Adipose tissue (tissue), 3 donors: ENCODE results near the gene THTPA. TPM values are rescaled to one million over a fixed set of nuclear protein-coding genes. Genes with fewer than 3 reads are reported as not detected.

Experiments used
- H3K27ac ChIP-seq: one replicate; pipeline ENCODE4 v1.5.1; 2013; ENCODE audit warnings: low read depth, low read length
- WGBS, 3 donors: extraction: QIAGEN DNeasy Blood & Tissue Kit; methylation state at CpG; one replicate each; pipeline ENCODE4 v1.1.7; 2013; 5-methylcytosine and 5-hydroxymethylcytosine counted together
- polyA plus RNA-seq, 3 donors: library from polyadenylated mRNA; stranded (reverse); fragments of 200-250 nt; gene quantifications; one replicate each; pipeline ENCODE4 v1.2.3, GENCODE V29; 2013
- donor health status: healthy with polysubstance abuse.
- donor health status: Bipolar disorder and iron deficiency.
- donor health status: healthy.

THTPA gene, protein sequence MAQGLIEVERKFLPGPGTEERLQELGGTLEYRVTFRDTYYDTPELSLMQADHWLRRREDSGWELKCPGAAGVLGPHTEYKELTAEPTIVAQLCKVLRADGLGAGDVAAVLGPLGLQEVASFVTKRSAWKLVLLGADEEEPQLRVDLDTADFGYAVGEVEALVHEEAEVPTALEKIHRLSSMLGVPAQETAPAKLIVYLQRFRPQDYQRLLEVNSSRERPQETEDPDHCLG
- polyA plus RNA-seq = 10 to 100 TPM in 2 of 3 donors, 1 to 10 TPM in 1; 8.2 to 22.1 (median 18.3) TPM

DNA sequence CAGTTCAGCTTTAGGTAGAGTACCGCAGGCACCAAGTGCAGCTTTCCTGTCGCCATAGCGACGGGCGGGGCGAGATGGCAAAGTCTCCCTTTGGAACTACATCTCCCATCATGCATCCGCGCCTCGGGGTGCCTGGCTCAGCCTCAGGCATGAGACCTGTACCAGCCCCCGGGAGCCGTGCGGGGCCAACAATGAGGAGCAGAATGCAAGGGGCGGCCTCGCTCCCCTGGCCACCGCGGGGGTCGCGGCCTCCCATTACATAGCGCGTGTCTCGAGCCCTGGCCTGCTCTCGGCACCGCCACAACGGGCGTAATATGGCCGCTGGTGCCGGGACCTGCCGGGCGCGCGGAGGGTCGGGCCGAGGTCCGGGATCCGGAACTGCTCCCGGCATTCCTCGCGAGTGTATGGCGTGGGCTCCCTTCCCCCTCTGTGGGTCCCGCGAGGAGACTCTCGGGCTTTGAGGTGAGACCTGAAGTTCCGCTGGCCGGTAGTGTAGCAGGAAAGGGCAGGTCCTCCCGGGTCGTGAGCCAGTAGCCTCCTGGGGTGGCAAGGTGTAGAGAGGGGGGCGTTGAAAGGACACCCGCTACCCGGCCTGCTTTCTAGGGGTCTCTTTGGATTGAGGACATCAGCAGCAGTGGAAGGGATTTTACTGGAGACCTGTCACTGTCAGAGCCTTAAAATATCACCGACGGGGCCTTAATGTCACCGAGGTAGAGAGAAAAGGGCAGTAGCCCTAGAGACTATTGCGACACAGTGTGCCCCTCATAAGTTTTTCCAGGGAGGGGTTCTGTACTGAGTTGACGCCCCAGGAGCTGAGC lies at the start of gene THTPA:
THTPA (plus strand) TSS at position 390 of the 818 bp plus-strand sequence. CDS start 487 bp downstream, outside the sequence.
- peak within 1 kb of the TSS; percentile 71 for H3K27ac ChIP-seq
- 1% methylated on average over 49 to 54 of the region's 54 CpGs for WGBS, 3 donors

DNA sequence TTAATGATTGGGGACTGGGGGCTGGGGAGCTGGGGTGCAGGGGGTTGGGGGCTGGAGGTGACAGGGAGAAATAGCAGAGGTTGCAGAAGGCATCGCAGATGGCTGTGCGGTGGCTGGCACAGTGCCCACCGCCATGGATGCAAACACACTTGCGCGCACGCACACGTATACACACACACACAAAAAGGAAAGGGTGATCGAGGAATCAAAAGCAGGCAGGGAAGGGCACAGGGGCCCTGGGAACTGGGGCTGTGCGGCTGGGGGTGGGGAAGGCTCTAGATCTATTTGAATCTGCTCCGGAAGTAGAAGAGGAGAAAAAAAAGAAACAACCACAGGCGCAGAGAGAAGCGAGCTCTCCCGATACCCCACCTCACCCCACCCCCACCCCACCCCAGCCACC lies 43.9 kb upstream of the THTPA start:
- no peak overlapping the region for H3K27ac ChIP-seq
- WGBS, 3 donors = 44 to 51% (median 48%) methylated on average over 11 to 13 of the region's 13 CpGs

DNA sequence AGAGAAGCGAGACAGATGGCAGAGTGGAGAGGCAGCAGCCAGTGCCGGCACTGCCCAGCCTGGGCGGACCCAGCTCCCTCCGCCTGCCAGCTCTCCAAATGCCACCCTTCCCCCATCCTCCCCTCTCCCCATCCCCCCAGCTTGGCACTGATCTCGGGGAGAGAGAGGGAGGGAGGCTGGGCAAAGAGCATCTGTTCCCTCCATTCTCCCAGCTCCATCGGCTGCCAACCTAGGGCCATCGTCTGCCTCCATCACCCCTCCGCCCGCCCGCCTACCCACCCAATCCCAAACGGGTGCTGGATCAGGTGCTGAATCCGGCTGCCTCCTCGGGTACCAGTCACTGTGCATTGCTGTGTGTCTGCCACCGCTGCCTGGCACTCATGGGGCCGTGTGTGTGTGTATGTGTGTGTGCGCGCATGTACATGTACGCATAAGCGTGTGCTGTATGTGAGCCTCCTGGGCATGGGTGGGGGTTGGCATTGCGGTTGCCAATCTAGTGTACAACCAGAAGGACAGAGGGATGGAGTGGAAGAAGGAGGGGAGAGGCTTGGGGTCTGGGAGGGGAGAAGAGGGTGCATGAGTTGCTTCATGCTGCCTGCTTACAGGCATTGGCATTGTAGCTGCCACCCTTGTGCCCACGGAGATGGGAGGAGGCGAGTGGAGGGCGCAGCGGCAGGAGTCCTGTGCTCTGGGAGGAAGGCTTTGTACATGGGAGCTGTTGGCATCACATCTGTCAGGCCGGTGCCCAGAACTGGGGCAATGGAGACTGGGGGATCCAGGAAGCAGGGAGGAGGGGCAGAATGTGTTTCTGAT lies 42.9 kb upstream of the THTPA start:
- 90 to 92% (median 91%) methylated on average over 22 to 25 of the region's 25 CpGs for WGBS, 3 donors
- H3K27ac ChIP-seq = no peak overlapping the region

DNA sequence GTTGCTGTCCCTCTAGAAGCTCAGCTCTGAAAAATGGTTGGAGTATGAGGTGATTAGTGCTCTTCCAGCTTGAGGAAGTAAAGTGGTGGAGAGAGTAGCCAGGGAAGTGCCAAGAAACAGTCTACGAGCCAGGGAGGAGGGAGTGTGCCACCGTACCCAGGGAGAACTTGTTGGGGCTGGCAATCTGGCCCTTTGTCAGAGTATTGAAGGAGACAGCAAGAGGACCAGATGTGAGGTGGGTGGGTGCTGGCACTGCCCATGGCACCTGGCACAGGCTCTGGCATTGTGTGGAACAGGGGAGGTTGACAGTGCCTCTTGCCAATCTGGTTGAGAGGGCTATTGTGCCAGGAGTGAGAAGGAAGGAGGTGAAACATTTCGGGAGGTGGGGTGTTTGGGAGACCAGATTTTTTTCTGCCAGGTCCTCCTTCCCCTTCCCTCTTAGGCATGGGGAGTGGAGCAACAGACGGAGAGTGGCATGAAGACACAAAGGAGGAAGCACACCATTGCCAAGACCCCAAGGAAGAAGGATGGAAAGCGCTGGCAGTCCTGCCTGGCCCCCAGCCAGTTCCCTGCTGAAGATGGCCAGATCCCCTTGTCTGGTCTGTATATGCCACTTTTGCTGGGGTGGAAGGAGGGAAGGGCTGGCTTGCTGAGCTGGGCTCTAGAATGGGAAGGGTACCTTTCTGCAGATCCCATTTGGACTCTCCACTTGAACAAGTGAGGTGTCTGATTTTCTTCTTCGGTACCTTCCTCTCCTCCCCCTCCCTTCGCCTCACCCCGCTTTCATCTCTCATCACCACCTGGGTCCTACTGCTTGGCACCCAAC lies 42.0 kb upstream of the THTPA start:
- no peak overlapping the region for H3K27ac ChIP-seq
- 77 to 92% (median 86%) methylated on average over 7 to 8 of the region's 8 CpGs for WGBS, 3 donors

DNA sequence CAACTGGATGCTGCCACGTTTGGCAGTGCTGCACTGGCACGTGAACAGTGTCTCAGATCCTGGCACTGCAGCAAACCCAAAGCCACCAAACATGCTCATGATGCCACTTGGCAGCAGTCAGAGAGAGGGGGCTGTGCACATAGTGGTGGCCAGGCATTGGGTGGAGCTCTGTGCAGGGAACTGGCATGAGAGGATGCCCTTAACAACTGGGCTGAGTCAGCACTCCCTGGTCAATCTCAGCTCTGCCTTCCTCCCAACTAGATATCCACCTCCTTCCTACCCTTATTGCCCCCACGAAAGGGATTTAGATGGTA lies 41.5 kb upstream of the THTPA start:
- 74 to 87% (median 74%) methylated on average over 3 of the region's 3 CpGs for WGBS, 3 donors
- no peak overlapping the region for H3K27ac ChIP-seq

DNA sequence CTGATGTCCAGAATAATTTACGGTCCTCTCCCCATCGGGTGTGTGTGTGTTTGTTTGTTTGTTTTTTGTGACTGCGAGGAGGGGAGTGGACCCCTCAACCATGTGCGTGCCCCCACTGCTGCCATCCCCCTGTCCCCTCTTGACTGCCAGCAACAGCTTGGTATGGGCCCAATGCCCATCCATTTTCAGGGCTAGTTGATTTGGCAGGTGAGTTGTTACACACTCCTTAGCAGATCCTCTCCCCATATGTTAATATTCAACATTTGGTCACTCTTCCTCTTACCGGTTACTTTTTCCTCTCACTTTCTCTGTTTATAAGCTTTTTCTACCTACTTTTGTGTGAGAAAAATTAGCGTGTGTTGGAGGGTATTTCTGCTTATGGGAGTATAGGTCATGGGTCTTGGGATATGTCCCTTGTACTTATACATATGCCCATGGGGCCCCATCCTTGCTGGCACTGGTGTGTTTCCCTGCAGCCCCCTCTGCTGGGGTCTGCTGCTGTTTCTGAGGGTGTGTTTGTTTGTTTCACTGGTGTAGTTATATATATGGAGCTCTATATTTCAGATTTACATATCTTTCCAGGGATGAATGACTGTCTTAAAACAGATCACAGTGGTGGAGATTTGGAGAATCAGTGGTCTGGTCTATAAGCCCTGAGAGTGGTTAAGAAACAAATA lies 38.3 kb upstream of the THTPA start:
- H3K27ac ChIP-seq = no peak overlapping the region
- WGBS, 3 donors = 77 to 84% (median 80%) methylated on average over 6 of the region's 6 CpGs

DNA sequence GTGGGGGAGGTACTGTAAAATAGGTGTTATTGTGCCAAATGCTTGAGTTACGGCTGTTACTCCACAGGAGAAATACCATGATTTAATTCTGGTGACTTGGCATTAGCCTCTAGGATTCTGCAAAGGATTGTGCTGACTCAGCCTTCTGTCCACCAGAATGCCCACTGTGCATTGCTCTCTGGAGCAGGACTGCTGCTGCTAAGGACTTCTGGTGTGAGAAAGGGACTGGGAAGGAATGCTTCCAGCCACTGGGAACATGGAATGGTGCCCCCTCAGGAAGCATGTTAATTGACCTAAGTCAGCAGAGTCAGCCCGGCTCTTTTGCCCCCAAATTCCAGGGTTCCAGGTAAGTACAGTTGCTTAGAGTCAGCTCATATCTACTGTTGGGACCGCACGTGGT lies 37.4 kb upstream of the THTPA start:
- no peak overlapping the region for H3K27ac ChIP-seq
- WGBS, 3 donors = 80 to 82% (median 82%) methylated on average over 4 of the region's 4 CpGs

DNA sequence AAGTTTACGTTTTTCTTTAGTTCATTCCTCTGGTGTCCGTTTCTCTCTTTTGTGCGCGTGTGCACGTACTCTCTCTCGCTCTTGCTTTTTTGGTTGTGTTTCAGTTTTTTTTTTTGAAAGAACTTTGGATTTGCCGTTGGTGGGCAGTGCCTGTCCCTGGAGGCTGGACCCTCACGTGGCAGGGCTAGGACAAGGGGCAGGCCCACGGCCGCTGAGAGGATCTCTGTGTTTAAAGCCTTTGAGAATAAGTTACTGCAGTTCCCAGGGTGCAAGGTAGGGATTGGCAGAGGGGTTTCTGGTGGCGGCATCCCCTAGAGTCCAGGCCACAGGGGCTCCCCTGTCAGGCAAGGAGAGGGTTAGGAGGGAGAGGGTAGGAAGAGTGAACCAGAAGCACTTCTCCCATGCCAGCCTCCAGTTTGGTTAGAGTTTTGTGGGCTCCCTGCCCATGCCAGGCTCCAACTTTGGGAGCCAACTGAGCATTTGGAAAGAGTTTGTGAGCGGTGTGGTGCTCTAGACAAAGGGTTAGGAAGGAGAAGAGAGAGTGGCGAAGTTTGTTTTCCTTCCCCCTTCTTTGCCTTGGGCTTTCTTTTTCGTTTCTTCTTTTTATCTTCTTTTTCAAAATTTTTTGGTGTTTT lies 35.1 kb upstream of the THTPA start:
- WGBS, 3 donors = 83 to 85% (median 84%) methylated on average over 14 of the region's 14 CpGs
- H3K27ac ChIP-seq = no peak overlapping the region

DNA sequence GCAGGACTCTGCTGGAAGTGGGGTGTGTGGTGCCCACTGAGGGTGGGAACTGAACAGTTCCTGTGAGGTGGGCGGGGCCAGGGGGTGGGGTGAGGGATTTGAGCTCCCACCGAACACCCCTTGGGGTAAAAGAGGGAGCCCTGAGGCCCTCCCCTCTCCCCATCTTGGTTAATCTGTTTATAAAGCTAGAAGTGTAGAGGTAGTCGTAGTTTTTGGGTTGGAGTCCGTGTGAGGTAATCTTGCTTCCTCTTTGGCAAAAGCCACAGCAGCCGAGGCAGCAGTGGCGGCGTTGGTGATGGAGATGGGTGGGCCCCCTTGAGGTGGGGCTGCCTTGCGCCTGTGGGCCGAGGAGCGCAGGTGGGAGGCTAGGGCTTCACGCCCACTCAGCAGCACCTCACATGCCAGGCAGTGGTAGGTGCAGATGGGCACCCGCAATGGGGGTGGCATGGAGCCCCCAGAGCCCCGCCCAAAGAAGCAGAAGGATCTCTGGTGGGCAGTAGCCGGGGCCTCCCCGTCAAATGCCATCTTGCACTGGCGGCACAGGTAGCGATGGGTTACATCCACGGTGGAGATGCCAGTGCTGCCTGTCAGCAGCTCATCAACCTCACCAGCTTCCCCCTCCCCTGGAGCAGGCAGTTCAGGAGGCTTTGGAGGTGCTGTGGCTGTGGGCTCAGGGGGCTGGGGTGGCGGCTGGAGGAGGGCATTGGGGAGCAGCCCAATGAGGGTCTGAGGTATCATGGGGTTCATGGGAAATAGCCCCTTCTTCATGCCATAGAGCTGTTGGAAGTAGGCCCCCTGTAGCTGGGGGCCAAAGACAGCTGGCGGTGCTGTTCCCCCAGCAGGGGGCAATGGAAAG lies 34.1 kb upstream of the THTPA start:
- H3K27ac ChIP-seq = no peak overlapping the region
- WGBS, 3 donors = 74 to 85% (median 79%) methylated on average over 20 of the region's 20 CpGs

DNA sequence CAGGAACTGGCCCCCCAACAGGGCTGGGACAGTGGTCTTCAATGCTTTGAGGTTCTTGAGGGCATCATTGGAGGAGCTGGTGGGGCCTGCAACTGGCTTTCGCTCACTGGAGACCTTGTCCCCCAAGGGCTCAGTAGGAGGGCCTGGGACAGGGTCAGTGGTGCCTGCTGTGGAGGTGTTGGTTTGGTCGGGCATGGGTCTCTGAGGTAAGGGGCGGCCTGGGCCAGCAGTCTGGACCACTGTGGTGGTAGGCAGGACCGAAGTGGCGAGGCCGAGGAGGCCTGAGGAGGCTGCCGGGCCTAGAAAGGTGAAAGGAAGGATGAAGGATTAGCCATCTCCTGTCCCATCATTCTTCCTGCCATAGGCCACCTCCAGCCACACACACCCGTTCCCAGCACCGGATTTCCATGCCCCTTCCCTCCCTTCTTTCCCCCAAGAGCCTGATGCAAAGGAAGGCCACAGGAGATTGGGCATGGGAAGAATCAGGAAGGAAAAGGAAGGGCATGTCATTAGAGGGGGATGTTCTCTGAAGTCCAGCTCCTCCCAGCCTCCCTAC lies 33.4 kb upstream of the THTPA start:
- 85 to 90% (median 88%) methylated on average over 9 of the region's 9 CpGs for WGBS, 3 donors

DNA sequence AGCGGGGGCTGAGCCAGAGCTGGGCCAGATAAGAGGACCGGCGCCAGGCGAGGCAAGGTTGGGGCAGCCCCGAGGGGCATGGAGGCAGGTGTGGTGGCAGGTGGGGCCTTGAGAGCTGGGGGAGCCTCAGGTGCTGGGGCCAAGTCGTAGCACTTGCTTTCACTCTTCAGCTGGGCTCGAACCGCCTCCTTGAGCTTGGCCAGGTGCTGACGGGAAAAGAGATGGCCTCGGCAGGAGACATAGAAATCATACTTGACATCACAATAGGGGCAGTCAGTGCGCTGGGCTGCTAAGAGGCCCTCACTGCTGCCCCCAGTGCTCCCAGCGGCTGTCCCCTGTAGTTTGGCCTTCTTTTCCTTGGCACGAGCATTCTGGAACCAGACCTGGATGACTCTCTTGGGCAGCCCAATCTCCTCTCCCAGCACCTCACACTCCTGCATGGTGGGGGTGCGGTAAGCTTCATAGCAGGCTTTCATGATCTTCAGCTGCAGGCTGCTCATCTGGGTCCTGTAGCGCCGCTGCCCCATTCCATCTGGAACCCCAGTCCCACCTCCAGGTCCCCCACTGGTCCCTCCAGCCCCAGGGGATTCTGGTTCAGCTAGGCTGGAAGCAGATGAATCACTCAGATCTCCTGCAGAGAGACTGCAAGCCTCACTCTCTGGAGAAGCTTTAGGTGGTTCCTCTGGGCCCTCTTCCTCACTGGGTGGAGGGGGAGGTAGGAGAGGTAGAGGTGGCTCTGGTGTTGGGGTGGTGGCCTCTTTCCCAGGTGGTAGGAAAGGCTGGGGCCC lies 32.6 kb upstream of the THTPA start:
- no peak overlapping the region for H3K27ac ChIP-seq
- WGBS, 3 donors = 88 to 93% (median 92%) methylated on average over 16 of the region's 16 CpGs

More for the DNA sequence above, 33.4 kb upstream of the THTPA start:
- no peak overlapping the region for H3K27ac ChIP-seq

DNA sequence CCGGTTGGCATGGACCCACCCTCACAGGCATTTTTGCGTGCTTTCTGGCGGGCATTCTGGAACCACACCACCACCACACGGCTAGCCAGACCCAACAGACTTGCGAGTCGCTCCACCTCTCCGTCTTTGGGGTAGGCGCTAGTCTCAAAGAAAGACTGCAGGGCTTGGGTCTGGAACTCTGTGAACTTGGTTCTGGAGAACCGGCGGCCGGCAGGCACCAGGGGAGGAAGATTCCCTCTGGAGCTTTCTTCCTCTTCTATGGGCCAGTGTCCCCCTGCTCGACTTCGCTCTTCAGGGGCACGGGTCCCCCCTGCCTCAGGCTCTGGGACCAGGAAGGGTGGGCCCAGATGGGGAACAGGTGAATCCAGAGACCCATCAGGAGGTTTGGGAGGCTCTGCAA lies 31.1 kb upstream of the THTPA start:
- no peak overlapping the region for H3K27ac ChIP-seq
- WGBS, 3 donors = 94 to 97% (median 95%) methylated on average over 14 of the region's 14 CpGs

DNA sequence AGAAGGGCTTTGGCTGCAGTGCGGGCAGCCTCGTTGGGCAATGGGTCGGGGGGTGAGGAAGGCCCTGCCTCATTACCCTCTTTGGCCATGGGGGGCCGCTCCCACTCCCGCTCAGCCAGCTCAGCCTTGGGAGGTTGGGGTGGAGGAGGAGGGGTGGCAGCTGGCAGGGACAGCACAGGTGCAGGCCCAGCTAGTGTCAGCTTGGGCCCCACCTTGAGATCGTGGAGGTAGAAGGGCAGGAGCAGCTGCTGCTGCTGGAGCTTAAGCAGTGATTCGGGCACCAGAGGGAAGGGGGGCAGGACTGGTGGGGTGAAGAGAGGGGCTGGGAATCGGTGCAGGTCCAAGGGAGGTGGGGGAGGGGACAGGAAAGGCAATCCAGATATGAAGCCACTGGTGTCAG lies 30.5 kb upstream of the THTPA start:
- 84 to 87% (median 85%) methylated on average over 8 of the region's 8 CpGs for WGBS, 3 donors

DNA sequence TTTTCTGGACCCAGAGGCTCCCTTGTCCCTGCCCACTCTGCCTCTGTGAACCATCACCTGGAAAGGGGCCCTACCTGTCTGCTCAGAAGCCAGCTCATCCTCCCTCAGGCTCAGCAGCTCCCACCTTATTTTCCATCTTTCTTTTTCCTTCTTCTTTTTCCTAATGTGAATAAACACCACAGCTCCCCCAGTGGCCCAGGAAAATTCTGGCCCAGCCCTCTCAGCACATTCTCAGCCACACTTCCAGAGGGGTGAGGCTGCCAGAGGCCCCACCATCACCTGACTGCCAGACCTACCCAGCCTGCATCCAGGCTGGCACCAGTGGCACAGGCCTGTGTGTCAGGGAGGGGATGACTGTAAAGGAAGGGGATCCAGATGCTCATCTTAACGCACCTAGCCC lies 27.5 kb upstream of the THTPA start:
- 78 to 88% (median 85%) methylated on average over 1 of the region's 1 CpG for WGBS, 3 donors
- no peak overlapping the region for H3K27ac ChIP-seq

More for the DNA sequence above, 30.5 kb upstream of the THTPA start:
- H3K27ac ChIP-seq = no peak overlapping the region

DNA sequence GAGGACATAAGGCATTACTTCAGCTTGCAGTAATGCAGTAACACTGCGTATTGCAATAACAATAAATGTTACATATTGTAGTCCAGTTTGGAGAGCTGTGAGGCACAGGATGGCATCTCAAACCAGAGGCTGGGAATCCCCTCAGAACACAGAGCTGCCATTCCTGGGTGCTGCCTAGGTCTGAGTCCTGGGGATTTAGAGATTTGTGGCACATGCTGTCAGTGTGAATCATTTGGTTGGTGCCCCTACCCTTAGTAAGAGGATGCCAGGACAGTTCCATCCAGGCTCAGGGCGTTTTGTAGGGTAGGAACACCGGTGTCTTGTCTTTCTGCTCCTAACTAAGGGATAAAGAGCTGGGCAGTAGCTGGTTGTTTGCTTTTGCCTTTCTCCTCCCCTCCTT lies 27.1 kb upstream of the THTPA start:
- 86 to 87% (median 87%) methylated on average over 3 of the region's 3 CpGs for WGBS, 3 donors
- no peak overlapping the region for H3K27ac ChIP-seq
